PFSK-1 (cell line): ENCODE measurements around the gene XYLT1.

Source experiments
- FOXP2 ChIP-seq: optimal IDR thresholded peaks from 2 replicates; pipeline ENCODE3; 2011; ENCODE audit warnings: borderline replicate concordance, control low read depth, inconsistent platforms; ENCODE audit not compliant: insufficient read depth; ENCODE audit errors: extremely low read length, extremely low read depth
- POLR2AphosphoS5 ChIP-seq: IDR thresholded peaks from 2 replicates; pipeline ENCODE4 v1.6.1; 2012; ENCODE audit warnings: low read depth, mild to moderate bottlenecking, control low read depth, low read length, moderate library complexity
- REST ChIP-seq, 2 experiments: IDR thresholded peaks; 2 replicates each; pipeline versions ENCODE4 v1.6.1 to v1.8.0; 2011 to 2012; ENCODE audit warnings: low read depth in 2 of 2, low read length in 2 of 2, control low read depth in 1 of 2, inconsistent platforms in 1 of 2, mild to moderate bottlenecking in 1 of 2, moderate library complexity in 1 of 2; ENCODE audit not compliant: insufficient read depth in 1 of 2
- SIN3A ChIP-seq: IDR thresholded peaks from 2 replicates; pipeline ENCODE4 v1.6.1; 2012; ENCODE audit warnings: mild to moderate bottlenecking, low read length, moderate library complexity, borderline replicate concordance; ENCODE audit not compliant: insufficient read depth
- TAF1 ChIP-seq: IDR thresholded peaks from 2 replicates; pipeline ENCODE4 v1.6.1; 2012; ENCODE audit warnings: low read length, control low read depth, borderline replicate concordance; ENCODE audit not compliant: insufficient read depth

The XYLT1 gene

GRCh38 chr16:17125671-17126070 lies 345.1 kb downstream of the XYLT1 start:
- TF ChIP-seq TAF1 (no peak), POLR2AphosphoS5 (no peak), REST (IDR thresholded peaks at IDR 0.05; ENCODE audit: insufficient read depth in 1 of 2, low read depth in 2 of 2, low read length in 2 of 2) (no peak), SIN3A (no peak), FOXP2 (no peak)

- TF ChIP-seq SIN3A = no peak
Observed at GRCh38 chr16:17117906-17118577, 352.7 kb downstream of the XYLT1 start.

DNA sequence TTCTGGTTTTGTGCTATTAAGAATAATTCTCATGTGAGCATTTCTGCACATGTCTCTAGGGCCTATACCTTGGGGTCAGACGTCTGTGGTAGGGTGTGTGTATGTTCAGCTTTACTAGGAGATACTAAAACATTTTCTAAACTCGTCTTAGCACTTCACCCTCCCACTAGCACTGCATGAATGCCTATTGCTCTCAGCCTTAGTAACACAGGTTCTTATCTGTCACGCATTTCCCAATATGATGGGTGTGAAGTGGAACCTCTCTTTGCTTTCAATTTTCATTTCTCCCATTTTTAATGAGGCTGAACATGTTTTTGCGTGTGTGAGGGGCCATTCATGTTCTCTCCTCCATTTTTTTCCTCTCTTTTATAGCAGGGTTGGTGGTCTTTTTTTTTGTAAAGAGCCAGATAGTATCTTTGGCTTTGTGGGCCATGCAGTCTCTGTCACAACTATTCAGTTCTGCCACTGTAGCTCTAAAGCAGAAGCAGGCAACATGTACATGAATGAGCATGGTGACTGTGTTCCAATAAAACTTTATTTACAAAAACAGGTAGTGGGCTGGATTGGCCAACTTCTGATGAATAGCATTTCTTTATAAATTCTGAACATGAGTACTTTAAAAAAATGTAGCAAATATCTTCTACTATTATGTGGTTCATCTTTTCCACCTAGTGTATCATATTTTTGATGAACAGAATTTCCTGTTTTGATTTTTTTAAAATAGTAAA lies 354.0 kb downstream of the XYLT1 start:
- TF ChIP-seq FOXP2 = no peak
- no peak for TF ChIP-seq SIN3A
- no peak for TF ChIP-seq POLR2AphosphoS5
- TF ChIP-seq REST (IDR thresholded peaks at IDR 0.05; ENCODE audit: insufficient read depth in 1 of 2, low read depth in 2 of 2, low read length in 2 of 2) = no peak
- no peak for TF ChIP-seq TAF1

DNA sequence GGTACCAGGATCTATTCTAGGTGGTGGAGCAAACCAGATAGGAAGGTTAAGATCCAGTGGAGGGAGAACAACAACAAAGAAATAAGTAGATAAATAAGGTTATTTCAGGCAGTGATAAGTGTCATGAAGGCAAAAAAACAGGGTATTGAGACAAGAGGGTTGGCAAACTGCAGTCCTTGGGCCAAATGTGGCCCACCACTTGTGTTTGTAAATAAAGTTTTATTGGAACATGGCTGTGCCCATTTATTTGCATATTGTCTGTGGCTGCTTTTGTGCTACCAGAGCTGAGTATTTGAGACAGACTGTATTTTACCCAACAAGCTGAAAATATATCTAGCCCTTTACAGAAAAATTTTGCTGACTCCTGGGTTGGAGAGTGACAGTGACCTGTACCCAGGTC lies 361.3 kb downstream of the XYLT1 start:
- TF ChIP-seq SIN3A = no peak
- no peak for TF ChIP-seq REST (IDR thresholded peaks at IDR 0.05; ENCODE audit: insufficient read depth in 1 of 2, low read depth in 2 of 2, low read length in 2 of 2)
- no peak for TF ChIP-seq TAF1
- TF ChIP-seq FOXP2 = no peak
- TF ChIP-seq POLR2AphosphoS5 = no peak

- TF ChIP-seq POLR2AphosphoS5 = no peak
Observed at GRCh38 chr16:17108596-17108995, 362.2 kb downstream of the XYLT1 start.

DNA sequence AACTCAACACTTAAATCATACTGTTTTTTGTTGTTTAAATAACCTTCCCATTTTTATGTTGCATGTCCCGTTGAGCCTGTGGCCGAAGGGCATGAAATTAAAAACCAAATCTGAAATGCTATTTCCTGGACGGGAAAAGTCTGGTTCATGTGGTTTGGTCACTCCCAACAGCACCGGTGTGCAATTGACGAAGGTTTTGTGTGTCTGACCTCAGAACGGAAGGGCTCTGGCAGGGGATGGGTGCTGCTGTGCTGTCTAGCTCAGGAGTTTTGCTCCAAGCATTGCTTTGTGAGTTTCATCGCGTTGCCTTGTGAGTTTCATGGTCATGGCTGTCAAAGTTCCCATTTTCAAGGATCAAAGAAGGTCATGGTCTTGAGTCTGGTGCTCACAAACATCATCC lies 363.3 kb downstream of the XYLT1 start:
- TF ChIP-seq POLR2AphosphoS5 (no peak), SIN3A (no peak), FOXP2 (no peak), TAF1 (no peak), REST (IDR thresholded peaks at IDR 0.05; ENCODE audit: insufficient read depth in 1 of 2, low read depth in 2 of 2, low read length in 2 of 2) (no peak)
